GM19395 (cell line): ENCODE data around the gene MMP19.
A peak's percentile ranks its signal among the peaks of the same experiment; 100 is the strongest.
"Not testable (repeated sequence)": the region's sequence is repeated elsewhere in the genome, so short reads cannot be mapped to it uniquely, and the experiment has no call there.

ENCODE experiments used
- ATAC-seq: cut with Tn5 transposase; IDR thresholded peaks from one replicate; pipeline ENCODE4 v1.9.1; 2021; ENCODE audit warnings: mild to moderate bottlenecking, moderate library complexity; ENCODE audit not compliant: unreplicated experiment

Gene MMP19

GRCh38 chr12:55844961-55845360, 2.2 kb upstream of the MMP19 start:
- no peak for ATAC-seq

- no peak for ATAC-seq
Observed at GRCh38 chr12:55843431-55843830, 695 bp upstream of the MMP19 start.

- no peak for ATAC-seq
Observed at GRCh38 chr12:55840581-55841351, 2.0 kb downstream of the MMP19 start.

- no peak for ATAC-seq
Observed at GRCh38 chr12:55839345-55840140, 3.2 kb downstream of the MMP19 start.

- no peak for ATAC-seq
Observed at GRCh38 chr12:55838361-55838760, 4.4 kb downstream of the MMP19 start.

- not testable (repeated sequence) for ATAC-seq
Observed at GRCh38 chr12:55834400-55834799, 8.3 kb downstream of the MMP19 start.

GRCh38 chr12:55833056-55833455, 9.7 kb downstream of the MMP19 start:
- ATAC-seq, result no peak

- ATAC-seq, result no peak
Observed at GRCh38 chr12:55831447-55831815, 11.3 kb downstream of the MMP19 start.

GRCh38 chr12:55830601-55831446, 11.9 kb downstream of the MMP19 start:
- no peak for ATAC-seq

- ATAC-seq, result peak; percentile 33
Observed at GRCh38 chr12:55829967-55830600, 12.7 kb downstream of the MMP19 start.

- ATAC-seq, result no peak
Observed at GRCh38 chr12:55828357-55828756, 14.4 kb downstream of the MMP19 start.

- no peak for ATAC-seq
Observed at GRCh38 chr12:55827806-55828205, 14.9 kb downstream of the MMP19 start.

GRCh38 chr12:55824726-55825125, 18.0 kb downstream of the MMP19 start:
- no peak for ATAC-seq

- ATAC-seq, result no peak
Observed at GRCh38 chr12:55823419-55823818, 19.3 kb downstream of the MMP19 start.

- ATAC-seq, result no peak
Observed at GRCh38 chr12:55822228-55822627, 20.5 kb downstream of the MMP19 start.

GRCh38 chr12:55820679-55821078, 22.1 kb downstream of the MMP19 start:
- ATAC-seq, result no peak

GRCh38 chr12:55818886-55819285, 23.9 kb downstream of the MMP19 start:
- no peak for ATAC-seq

- ATAC-seq, result peak; percentile 28
Observed at GRCh38 chr12:55818140-55818728, 24.5 kb downstream of the MMP19 start.

GRCh38 chr12:55817345-55818139, 25.2 kb downstream of the MMP19 start, which contains the start of the genes ORMDL2 and SARNP:
Gene ORMDL2 (plus strand): TSS chr12:55818041. CDS start chr12:55819000, 959 bp downstream.
Gene SARNP (minus strand): TSS chr12:55817724. CDS start chr12:55817701, 23 bp downstream.
- ATAC-seq, result peak; percentile 98
